A673 (cell line): ENCODE measurements around the gene ATG7. TPM values are rescaled to one million over a fixed set of nuclear protein-coding genes. Genes with fewer than 3 reads are reported as not detected.

Experiments
- BruUV-seq: library from RNA; stranded (reverse); fragments of 400-500 nt; replicated peaks from 2 replicates; lab custom pipeline; 2021; lab: Mats Ljungman, UMichigan
- CTCF ChIA-PET: fragments of 300-600 bp; sonication (Branson Sonifier 250); formaldehyde crosslinking; loops from one replicate; lab custom pipeline; 2022; ENCODE audit warnings: antibody characterized with exemption; lab: Charles Lee
- POLR2A ChIA-PET: fragments of 300-600 bp; sonication (Branson Sonifier 250); formaldehyde crosslinking; loops from one replicate; lab custom pipeline; 2022; ENCODE audit warnings: antibody characterized with exemption; ENCODE audit not compliant: low non-redundant PET; lab: Charles Lee
- DNase-seq: peaks from one replicate; pipeline ENCODE4 v3.0.0-alpha.2; 2015; ENCODE audit warnings: low spot score
- H3K27ac ChIP-seq: fragments of 200-600 bp; sonication (generic); 2 replicates; pipeline ENCODE4 v1.5.1; 2016; ENCODE audit warnings: mixed run types, low read depth, mild to moderate bottlenecking, mixed read lengths, antibody characterized with exemption, low read length; ENCODE audit not compliant: poor library complexity, severe bottlenecking
- H3K27me3 ChIP-seq: fragments of 200-600 bp; sonication (generic); replicated peaks from 2 replicates; pipeline ENCODE4 v1.6.1; 2017; ENCODE audit warnings: mixed run types, low read depth, mild to moderate bottlenecking, mixed read lengths, antibody characterized with exemption, low read length; ENCODE audit not compliant: insufficient read depth, poor library complexity
- H3K36me3 ChIP-seq: fragments of 200-600 bp; sonication (generic); 2 replicates; pipeline ENCODE4 v1.6.1; 2016; ENCODE audit warnings: mixed run types, mild to moderate bottlenecking, mixed read lengths, antibody characterized with exemption, low read length; ENCODE audit not compliant: insufficient read depth, poor library complexity, severe bottlenecking
- H3K4me1 ChIP-seq: fragments of 200-600 bp; sonication (generic); 2 replicates; pipeline ENCODE4 v1.6.1; 2017; ENCODE audit warnings: mixed run types, mild to moderate bottlenecking, mixed read lengths, antibody characterized with exemption, low read length; ENCODE audit not compliant: insufficient read depth, poor library complexity, severe bottlenecking
- H3K4me3 ChIP-seq: fragments of 200-600 bp; sonication (generic); 2 replicates; pipeline ENCODE4 v1.5.1; 2016; ENCODE audit warnings: low read depth, mixed run types, mild to moderate bottlenecking, mixed read lengths, low read length; ENCODE audit not compliant: poor library complexity, severe bottlenecking
- H3K9me3 ChIP-seq: fragments of 200-600 bp; sonication (generic); 2 replicates; pipeline ENCODE4 v1.6.1; 2016; ENCODE audit warnings: mixed run types, low read depth, mild to moderate bottlenecking, mixed read lengths, antibody characterized with exemption, low read length; ENCODE audit not compliant: poor library complexity, severe bottlenecking
- CTCF ChIP-seq: fragments of 300-800, 200-600 bp; sonication (generic); conservative IDR thresholded peaks from 2 replicates; pipeline ENCODE4 v1.5.1; 2017; ENCODE audit warnings: low read depth, mild to moderate bottlenecking, antibody characterized with exemption, low read length, moderate library complexity, mixed read lengths
- EZH2 ChIP-seq: fragments of 200-600 bp; sonication (generic); IDR thresholded peaks from 2 replicates; pipeline ENCODE4 v1.6.1; 2017; ENCODE audit warnings: borderline replicate concordance, low read depth, mild to moderate bottlenecking, mixed read lengths, antibody characterized with exemption, low read length; ENCODE audit not compliant: poor library complexity, severe bottlenecking
- intact Hi-C: fragments of 100-400 bp; cut with micrococcal nuclease; formaldehyde crosslinking; loops from one replicate; pipeline ENCODE4 v1.10.0; 2022; ENCODE audit not compliant: unreplicated experiment
- total RNA-seq: library from RNA; stranded (reverse); gene quantifications from 2 replicates; pipeline ENCODE4 v1.2.3, GENCODE V29; 2021

The ATG7 gene
- total RNA-seq, 1 experiment from 2014 or later, result 30.9 TPM

DNA sequence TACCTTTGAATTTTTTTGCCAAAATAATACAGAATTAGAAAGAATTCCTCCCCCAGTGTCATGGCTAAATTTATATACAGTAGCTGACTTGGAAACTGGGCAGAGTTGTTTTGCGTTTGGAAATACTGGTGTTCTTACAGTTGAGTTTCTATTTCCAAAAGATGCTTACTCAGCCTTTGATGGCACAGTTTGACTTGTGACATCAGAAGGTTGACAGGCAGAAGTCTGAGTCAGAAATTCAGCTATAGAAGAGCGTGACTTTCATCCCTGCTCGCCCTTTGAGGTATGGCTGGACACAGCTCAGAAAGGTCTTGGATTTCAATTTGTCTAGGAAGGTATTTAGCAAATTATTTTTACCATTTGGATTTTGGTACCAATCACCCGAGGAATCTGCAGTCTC, 195.7 kb downstream of the ATG7 start:
- POLR2A ChIA-PET, result interaction anchor here (0.6 kb wide), 1 partner anchor 41 kb away, joined by 3 read pairs; no protein-coding TSS in a partner anchor
- no TSS peak for BruUV-seq
- TF ChIP-seq CTCF (no peak), EZH2 (no peak)

DNA sequence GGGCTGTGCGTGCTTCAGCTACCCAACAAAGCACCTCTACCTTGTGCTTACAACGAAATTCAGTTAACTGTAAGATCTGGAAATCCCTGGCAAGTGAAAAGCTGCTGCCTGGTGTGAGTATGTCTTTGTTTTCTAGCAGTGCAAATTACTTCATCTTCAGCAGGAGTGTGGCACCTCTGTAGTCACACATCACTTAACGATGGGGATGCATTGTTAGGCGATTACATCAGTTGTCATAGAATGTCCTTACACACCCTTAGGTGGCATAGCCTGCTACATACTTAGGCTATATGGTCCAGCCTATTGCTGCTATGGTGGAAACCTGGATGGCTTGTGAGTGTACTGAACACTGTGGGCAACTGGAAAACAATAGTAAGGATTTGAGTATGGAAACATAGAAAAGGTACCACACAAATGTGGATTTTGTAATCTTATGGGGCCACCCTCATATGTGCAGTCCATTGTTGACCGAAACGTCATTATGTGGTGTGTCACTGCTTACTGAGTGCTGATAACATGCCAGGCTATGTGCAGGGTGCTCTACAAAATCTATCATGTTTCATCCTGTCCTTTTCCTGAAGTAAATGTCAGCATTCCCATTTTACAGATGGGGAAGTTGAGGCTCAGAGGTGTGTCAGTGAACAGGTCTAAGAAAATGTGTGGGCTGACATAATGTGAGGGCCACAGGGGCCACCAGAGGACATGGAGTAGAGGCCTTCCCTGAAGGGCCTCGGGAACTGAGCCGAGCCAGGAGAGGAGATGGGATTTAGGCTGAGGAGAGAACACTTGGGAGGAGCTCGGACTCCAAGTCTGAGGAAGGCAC, 198.0 kb downstream of the ATG7 start:
- Histone ChIP-seq H3K27me3 (no peaks in the 10 kb centered on the region), H3K9me3 (no peaks in the 10 kb centered on the region), H3K4me3 (no peak overlapping the region), H3K36me3 (no peaks in the 10 kb centered on the region), H3K27ac (no peak overlapping the region), H3K4me1 (peaks cover 16% of the 10 kb centered on the region)
- BruUV-seq, result no TSS peak
- DNase-seq, result no peak
- POLR2A ChIA-PET, result no interaction called here
- intact Hi-C loops, result no loop called here
- TF ChIP-seq EZH2, result no peak
- CTCF ChIA-PET, result no interaction called here

More for the DNA sequence above, 195.7 kb downstream of the ATG7 start:
- Histone ChIP-seq H3K27ac (no peak overlapping the region), H3K9me3 (no peaks in the 10 kb centered on the region), H3K4me1 (peaks cover 23% of the 10 kb centered on the region), H3K4me3 (no peak overlapping the region), H3K36me3 (no peaks in the 10 kb centered on the region), H3K27me3 (no peaks in the 10 kb centered on the region)
- intact Hi-C loops, result no loop called here
- no peak for DNase-seq
- CTCF ChIA-PET, result no interaction called here

GRCh38 chr3:11475324-11475723, 203.1 kb downstream of the ATG7 start:
- no peak overlapping the region for H3K4me3 ChIP-seq
- no TSS peak for BruUV-seq
- CTCF ChIA-PET, result no interaction called here
- H3K4me1 ChIP-seq, result peaks cover 36% of the 10 kb centered on the region
- no peaks in the 10 kb centered on the region for H3K9me3 ChIP-seq
- H3K27ac ChIP-seq, result no peak overlapping the region
- no peaks in the 10 kb centered on the region for H3K27me3 ChIP-seq
- POLR2A ChIA-PET, result no interaction called here
- no peak for DNase-seq
- no peaks in the 10 kb centered on the region for H3K36me3 ChIP-seq
- TF ChIP-seq CTCF, result no peak
- TF ChIP-seq EZH2, result no peak
- intact Hi-C loops, result no loop called here

- Histone ChIP-seq H3K9me3 (no peaks in the 10 kb centered on the region), H3K36me3 (no peaks in the 10 kb centered on the region), H3K4me1 (peaks cover 39% of the 10 kb centered on the region), H3K27me3 (no peaks in the 10 kb centered on the region), H3K4me3 (no peak overlapping the region), H3K27ac (no peak overlapping the region)
- intact Hi-C loops, result no loop called here
- ChIA-PET POLR2A (no interaction called here), CTCF (no interaction called here)
- TF ChIP-seq EZH2 (no peak), CTCF (no peak)
- BruUV-seq, result no TSS peak
- DNase-seq, result peak; percentile 52
Observed at GRCh38 chr3:11476735-11477144, 204.5 kb downstream of the ATG7 start.
